K562 (cell line): ENCODE data around the gene TRIP6. TPM values are rescaled to one million over a fixed set of nuclear protein-coding genes. Genes with fewer than 3 reads are reported as not detected.

Source experiments
- ATF4 ChIP-seq: fragments of 450-650 bp; formaldehyde crosslinking; IDR thresholded peaks from 2 replicates; pipeline ENCODE4 v1.4.0; 2022; ENCODE audit warnings: mild to moderate bottlenecking, moderate library complexity
- ELF4 ChIP-seq: fragments of 450-650 bp; formaldehyde crosslinking; IDR thresholded peaks from 2 replicates; pipeline ENCODE4 v1.4.0; 2022; ENCODE audit warnings: missing genetic modification characterization
- KAT7 ChIP-seq: sonication (generic); formaldehyde crosslinking; IDR thresholded peaks from 2 replicates; pipeline ENCODE4 v1.8.0; 2022; ENCODE audit warnings: missing genetic modification reagents, mild to moderate bottlenecking, borderline replicate concordance
- MBD2 ChIP-seq: sonication (generic); IDR thresholded peaks from 2 replicates; pipeline ENCODE4 v1.6.1; 2016; ENCODE audit warnings: low read depth, borderline replicate concordance
- MCM5 ChIP-seq: fragments of 450-650 bp; IDR thresholded peaks from 2 replicates; pipeline ENCODE4 v1.6.1; 2016; ENCODE audit warnings: low read depth
- NFRKB ChIP-seq: fragments of 450-650 bp; IDR thresholded peaks from 2 replicates; pipeline ENCODE4 v1.6.1; 2016; ENCODE audit warnings: low read depth
- PBX2 ChIP-seq, 2 experiments: IDR thresholded peaks in 1 of 2; conservative IDR thresholded peaks in 1 of 2; 2 replicates each; pipeline ENCODE4 v1.6.1; 2016; ENCODE audit warnings: low read depth in 2 of 2, mild to moderate bottlenecking in 1 of 2, missing compliant biosample characterization in 1 of 2, missing genetic modification characterization in 1 of 2, moderate library complexity in 1 of 2
- PREB ChIP-seq: sonication (generic); formaldehyde crosslinking; IDR thresholded peaks from 2 replicates; pipeline ENCODE4 v1.8.1; 2023; ENCODE audit warnings: mild to moderate bottlenecking, missing genetic modification reagents
- PRPF4 ChIP-seq: fragments of 200-400 bp; formaldehyde crosslinking; IDR thresholded peaks from one replicate; pipeline ENCODE4 v1.6.1; 2017; ENCODE audit warnings: low read length, low read depth, mild to moderate bottlenecking; ENCODE audit not compliant: insufficient read depth, poor library complexity, severe bottlenecking
- ZMIZ1 ChIP-seq, 2 experiments: fragments of 150-350 bp in 1 of 2; IDR thresholded peaks; 2 replicates each; pipeline ENCODE4 v1.6.1; 2012 to 2016; ENCODE audit warnings: low read depth in 2 of 2, low read length in 2 of 2, mild to moderate bottlenecking in 1 of 2, moderate library complexity in 1 of 2
- ZNF280A ChIP-seq: fragments of 450-650 bp; IDR thresholded peaks from 2 replicates; pipeline ENCODE4 v1.6.1; 2018; ENCODE audit warnings: mild to moderate bottlenecking, low read depth; ENCODE audit not compliant: partially characterized antibody
- ZNF311 ChIP-seq: fragments of 250-450 bp; sonication (Bioruptor Pico); IDR thresholded peaks from 2 replicates; pipeline ENCODE4 v1.4.0; 2020; ENCODE audit warnings: mild to moderate bottlenecking, moderate library complexity
- ZNF384 ChIP-seq: IDR thresholded peaks from 2 replicates; pipeline ENCODE4 v1.6.1; 2012; ENCODE audit warnings: low read depth, low read length, improper control_type of control experiment
- polyA plus RNA-seq, 8 experiments: library from polyadenylated mRNA; depleted of rRNA in 4 of 8; stranded (reverse) in 5 of 8; unstranded in 3 of 8; fragments of >200 nt; fragmentation: Nextera tagmentation in 2 of 8; fragmentation: Illumina TruSeq in 1 of 8; extraction: Ambion mirVana in 2 of 8; extraction: Trizol in 1 of 8; gene quantifications; 2 replicates each; pipeline versions ENCODE4 v1.2.1 to v1.2.3, GENCODE V29; 2011 to 2014; ENCODE audit warnings: inconsistent platforms in 1 of 8, missing spikeins in 1 of 8
- total RNA-seq, 7 experiments: library from RNA; depleted of rRNA in 6 of 7; stranded (reverse); fragments of >200 nt in 6 of 7; fragmentation: Illumina TruSeq in 2 of 7; extraction: Trizol in 2 of 7; gene quantifications; 2 replicates each; pipeline versions ENCODE4 v1.2.1 to v1.2.3, GENCODE V29; 2011 to 2021; ENCODE audit warnings: low replicate concordance in 1 of 7

TRIP6 gene
- total and polyA plus RNA-seq, 9 of the 15 experiments (the other 6 are each of a cell fraction or from before 2014, with no cell fraction given), result 5.9 to 141 (median 54.0) TPM

- TF ChIP-seq PBX2 (CRISPR knock-in tag; IDR thresholded peaks at IDR 0.05; ENCODE audit: low read depth) (no peak), PBX2 (tag; conservative IDR thresholded peaks at IDR 0.05; ENCODE audit: low read depth) (no peak), ATF4 (CRISPR knock-in tag) (no peak), PRPF4 (no peak), KAT7 (CRISPR knock-in tag) (no peak), ZNF280A (no peak), MBD2 (no peak), ZMIZ1 (IDR thresholded peaks at IDR 0.05; ENCODE audit: low read depth in 2 of 2, low read length in 2 of 2) (no peak), PREB (peak; percentile 7; the same call in 1 of the 2 replicates), ZNF384 (peak; percentile 14; the same call in 1 of the 2 replicates), ZNF311 (CRISPR knock-in tag) (no peak), NFRKB (no peak), ELF4 (CRISPR knock-in tag) (no peak), MCM5 (no peak)
Measured at GRCh38 chr7:100897772-100898454, 30.7 kb downstream of the TRIP6 start (continued).
